SIG-M5 treated with dmso at 0.1 percent for 504 hours (cell line): ENCODE measurements around the gene ZNF319.

Source experiments
- DNase-seq: peaks from one replicate; lab custom pipeline; 2025; ENCODE audit not compliant: unreplicated experiment; lab: John Stamatoyannopoulos, UW

ZNF319 gene

DNA sequence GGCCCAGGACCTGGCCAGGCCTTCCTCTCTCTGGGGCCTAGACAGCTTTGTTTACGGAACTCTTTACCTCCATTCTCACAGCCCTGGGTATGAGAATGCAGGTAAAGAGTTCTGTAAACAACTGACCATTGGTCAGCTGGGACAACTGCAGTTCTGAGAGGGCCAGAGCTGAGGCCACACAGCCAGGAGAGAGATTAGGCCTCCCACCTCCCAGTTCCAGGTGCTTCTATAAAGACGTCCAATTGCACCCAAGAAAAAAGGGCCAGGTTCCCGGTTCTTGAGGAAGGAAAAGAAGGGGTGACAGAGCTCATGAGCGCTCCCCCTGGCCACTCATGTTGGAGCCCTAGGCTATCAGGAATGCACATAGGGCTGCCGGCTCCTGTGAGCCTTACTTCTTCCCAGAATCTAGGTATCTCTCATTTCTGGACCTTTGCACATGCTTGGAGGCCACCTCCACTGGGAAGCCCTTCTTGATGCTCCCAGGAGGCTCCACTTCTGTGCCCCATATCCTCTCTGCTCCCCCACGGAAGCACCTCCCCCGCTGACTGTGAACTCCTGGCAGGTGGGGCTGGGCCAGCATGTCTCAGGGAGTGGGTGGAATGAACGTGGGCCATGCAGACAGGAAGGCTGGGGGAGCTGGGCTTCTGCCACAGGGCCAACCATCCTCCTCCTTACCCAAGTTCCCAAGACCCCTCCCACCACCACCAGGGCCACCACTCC lies 42.6 kb downstream of the ZNF319 start:
- no peak for DNase-seq

GRCh38 chr16:57956924-57957672 lies 43.4 kb downstream of the ZNF319 start:
- DNase-seq = no peak

- DNase-seq = no peak
These were observed 44.1 kb downstream of the ZNF319 start for GRCh38 chr16:57956270-57956808.

GRCh38 chr16:57955572-57956188 lies 44.8 kb downstream of the ZNF319 start:
- DNase-seq = no peak

DNA sequence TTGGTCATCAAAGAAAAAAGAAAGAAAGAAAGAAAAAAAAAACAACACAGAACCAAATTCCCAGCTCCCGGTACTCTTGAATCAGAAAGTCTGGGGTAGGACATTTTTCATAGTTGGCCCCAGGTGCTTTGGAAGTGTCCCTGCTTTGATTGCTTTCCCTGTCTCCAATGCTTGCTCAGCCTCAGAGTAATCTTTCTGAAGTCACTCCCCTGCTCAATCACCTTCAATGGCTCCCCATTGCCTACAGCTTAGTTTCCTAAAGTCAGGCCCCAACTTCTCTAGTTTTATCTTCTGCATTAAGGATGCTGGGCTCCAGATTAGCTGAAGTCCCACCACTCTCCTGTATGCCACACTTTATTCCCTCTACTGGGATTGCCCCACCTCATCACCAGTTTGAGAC lies 46.6 kb downstream of the ZNF319 start:
- no peak for DNase-seq

DNA sequence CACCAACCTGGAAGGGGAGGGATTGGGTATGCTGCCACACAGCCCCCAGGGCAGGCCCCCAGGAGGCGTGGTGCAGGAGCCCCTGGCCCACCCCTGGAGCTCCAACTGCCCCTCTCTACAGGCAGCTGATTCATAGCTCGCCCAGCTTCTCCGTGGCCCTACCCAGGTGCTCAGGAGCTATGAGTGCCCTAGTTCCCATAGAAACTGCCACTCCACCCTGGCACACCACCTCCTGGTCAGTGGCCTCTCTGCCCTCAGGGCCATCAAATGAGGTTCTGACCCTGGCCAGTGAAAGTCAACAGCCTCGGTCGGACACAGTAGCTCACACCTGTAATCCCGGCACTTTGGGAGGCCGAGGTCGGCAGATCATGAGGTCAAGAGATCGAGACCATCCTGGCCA lies 47.6 kb downstream of the ZNF319 start:
- no peak for DNase-seq

DNA sequence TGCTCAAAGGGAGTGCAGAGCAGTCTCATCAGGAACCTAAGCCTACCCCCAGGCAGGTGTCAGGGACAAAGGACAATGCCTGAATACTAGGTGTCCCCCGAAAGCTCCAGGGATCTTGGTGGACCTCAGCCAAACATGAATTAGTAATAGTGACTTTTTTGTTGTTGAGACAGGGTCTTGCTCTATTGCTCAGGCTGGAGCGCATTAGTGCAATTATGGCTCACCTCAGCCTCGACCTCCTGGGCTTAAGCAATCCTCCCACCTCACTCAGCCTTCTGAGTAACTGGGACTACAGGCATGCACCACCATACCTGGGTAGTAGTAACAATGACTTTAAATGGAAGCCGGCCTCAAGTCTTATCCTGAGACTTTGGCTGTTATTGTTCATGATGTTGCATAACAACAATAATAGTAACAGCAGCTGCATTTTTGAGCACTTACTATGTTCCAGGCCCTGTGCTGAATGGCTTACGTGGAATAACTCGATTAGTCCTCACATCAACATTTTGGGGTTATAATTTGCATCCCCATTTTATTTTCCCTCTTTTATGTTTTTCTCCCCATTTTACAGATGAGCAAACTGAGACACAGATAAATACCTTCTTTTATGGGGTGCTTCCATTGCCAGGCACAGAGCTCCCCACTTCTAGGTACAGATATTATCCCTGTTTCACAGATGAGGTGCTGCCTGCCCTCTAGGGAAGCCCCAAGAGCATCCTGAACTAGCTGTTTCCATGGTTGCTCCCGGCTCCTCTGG lies 49.1 kb downstream of the ZNF319 start:
- no peak for DNase-seq

- DNase-seq = no peak
These were observed 50.1 kb downstream of the ZNF319 start for GRCh38 chr16:57950382-57950781.

- DNase-seq = no peak
These were observed 50.8 kb downstream of the ZNF319 start for GRCh38 chr16:57949595-57950238.

DNA sequence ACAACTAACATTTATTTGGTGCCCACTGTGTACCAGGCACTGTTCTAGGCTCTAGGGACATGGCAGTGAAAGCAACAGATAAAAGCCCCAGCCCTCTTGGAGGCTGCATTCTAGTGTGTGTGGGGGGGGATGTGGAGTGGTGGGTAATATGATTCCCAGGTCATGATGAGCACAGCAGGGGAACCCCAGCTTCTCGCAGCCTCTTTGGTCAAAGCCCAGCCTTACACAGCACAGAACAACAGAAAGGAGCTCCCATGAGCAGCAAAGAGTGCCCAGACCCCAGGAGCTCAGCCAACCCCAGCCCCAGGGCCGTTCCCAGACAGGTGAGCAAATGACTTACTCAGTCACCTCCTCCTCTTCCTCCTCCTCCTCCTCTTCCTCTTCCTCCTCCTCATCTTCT lies 51.5 kb downstream of the ZNF319 start:
- DNase-seq = no peak

- DNase-seq = no peak
These were observed 52.4 kb downstream of the ZNF319 start for GRCh38 chr16:57948027-57948426.

DNA sequence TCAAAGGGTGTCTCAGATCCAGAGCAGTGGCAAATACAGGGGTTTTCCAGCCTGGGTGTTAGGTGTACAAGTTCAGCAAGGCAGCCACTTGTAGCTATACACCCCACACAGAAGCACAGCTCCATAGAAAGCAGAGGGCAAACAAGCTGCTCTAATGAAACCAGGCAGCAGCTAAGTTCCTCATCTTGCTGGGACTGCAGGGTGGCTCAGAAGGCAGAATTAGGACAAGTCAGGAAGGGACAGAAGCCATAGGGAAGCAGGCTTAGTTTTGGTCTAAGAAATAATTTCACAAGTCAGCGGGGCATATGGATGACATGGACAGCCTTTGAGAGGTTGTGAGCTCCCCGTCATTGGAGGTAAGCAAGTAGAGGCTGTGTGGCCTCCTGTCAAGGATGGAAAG lies 53.2 kb downstream of the ZNF319 start:
- peak; percentile 33 for DNase-seq

DNA sequence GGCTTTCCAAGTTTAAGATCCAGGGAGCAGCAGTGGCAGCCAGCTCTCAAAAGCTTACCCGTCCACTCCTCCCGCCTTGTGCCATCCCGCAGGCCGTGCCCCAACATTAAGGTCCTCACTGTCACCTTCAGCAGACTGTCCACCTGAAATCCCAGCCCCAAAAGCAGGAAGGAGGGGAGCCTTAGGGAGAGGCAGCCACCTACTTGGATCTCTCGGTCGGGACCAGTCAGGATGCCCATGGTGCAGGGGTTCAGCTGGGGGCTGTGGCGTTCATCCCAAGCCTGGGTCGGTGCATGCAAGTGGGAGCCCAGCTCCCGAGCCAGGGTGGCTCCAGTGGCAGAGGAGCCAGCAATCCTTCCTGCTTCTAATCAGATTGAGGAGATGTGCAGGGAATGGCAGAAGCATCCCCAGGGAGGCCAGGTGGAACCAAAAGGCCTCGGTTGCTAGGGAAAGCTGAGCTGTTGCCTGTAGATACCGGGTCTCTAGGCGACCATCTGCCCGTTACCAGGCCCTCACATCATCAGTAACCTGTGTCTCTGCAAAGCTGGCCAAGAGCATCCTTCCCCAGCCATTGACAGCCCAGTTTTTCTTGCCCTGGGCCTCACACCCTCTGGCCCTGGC lies 54.2 kb downstream of the ZNF319 start:
- no peak for DNase-seq

DNA sequence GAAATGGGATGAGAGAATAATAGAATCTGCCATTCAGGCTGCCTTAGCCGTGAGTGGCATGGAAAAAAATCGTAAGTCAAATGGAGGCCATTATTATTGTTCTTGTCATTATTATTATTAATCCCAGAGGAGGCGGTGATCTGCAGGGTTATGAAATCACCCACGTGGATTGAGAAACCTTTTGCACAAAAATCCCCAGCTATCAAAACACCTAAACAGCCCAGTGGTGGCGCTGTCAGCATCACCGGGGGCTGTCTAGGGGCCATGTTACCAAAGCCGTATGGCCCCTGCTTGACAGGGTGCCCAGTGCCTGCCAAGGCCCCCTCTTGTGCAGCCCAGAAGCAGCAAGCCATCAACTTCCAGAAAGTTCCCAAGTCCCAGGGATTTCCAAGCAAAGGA lies 54.7 kb downstream of the ZNF319 start:
- no peak for DNase-seq

DNA sequence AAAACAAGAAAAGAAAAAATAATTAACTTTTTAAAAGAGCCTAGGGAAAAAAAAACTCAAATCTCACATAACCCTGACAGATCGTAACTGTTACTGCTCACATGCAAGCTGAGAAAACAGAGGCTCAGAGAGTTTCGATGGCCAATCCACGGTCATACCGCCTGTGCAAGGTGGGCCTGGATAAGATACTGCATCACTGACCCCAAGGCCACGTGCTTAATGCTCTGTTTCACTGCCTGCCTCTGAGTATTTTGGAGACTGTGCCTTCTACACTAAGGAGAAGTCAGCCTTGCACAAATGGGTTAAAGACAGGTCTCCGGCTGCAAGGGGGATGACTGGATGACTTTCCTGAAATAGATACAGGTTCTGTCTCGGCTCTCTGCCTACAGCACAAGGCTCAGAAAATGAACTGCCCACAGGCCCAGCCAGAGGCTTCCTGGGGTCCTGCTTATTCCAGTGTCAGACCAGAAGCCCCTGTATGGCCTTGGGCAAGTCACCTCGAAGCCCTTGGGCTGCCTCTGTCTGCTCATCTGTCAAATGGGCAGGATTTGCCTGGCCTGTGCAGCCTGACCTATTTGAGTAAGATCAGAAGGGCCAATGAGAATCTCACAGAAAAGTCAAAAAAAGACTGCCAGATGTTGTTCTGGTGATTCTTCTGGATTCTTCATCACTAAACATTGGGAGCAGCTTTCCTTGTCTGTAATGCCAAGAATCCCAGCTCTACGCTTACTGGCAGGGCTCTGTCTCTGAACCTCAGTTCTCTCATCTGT lies 55.3 kb downstream of the ZNF319 start:
- no peak for DNase-seq
